Neuron (in vitro differentiated cells): ENCODE data around the gene GMDS.

Experiments
- H2AFZ ChIP-seq: one replicate; pipeline ENCODE4 v1.6.1; 2013; ENCODE audit warnings: low read depth, mild to moderate bottlenecking, inconsistent platforms, low read length, moderate library complexity
- H3K27me3 ChIP-seq: one replicate; pipeline ENCODE4 v1.6.1; 2013; ENCODE audit warnings: low read length; ENCODE audit not compliant: insufficient read depth
- H3K36me3 ChIP-seq: one replicate; pipeline ENCODE4 v1.6.1; 2013; ENCODE audit warnings: low read length; ENCODE audit not compliant: insufficient read depth
- H3K4me1 ChIP-seq: one replicate; pipeline ENCODE4 v1.6.1; 2013; ENCODE audit warnings: low read length; ENCODE audit not compliant: insufficient read depth
- H3K4me3 ChIP-seq: 2 replicates; pipeline ENCODE4 v1.5.1; 2013; ENCODE audit warnings: mild to moderate bottlenecking, low read length, moderate library complexity
- H3K9me3 ChIP-seq: one replicate; pipeline ENCODE4 v1.6.1; 2013; ENCODE audit warnings: low read length

GMDS gene

GRCh38 chr6:1708122-1708521, 537.3 kb downstream of the GMDS start:
- no peaks in the 10 kb centered on the region for H3K36me3 ChIP-seq
- H3K9me3 ChIP-seq = no peaks in the 10 kb centered on the region
- no peak overlapping the region for H2AFZ ChIP-seq
- no peak overlapping the region for H3K4me3 ChIP-seq
- H3K4me1 ChIP-seq = peaks cover 4% of the 10 kb centered on the region
- no peaks in the 10 kb centered on the region for H3K27me3 ChIP-seq

GRCh38 chr6:1705630-1706029, 539.8 kb downstream of the GMDS start:
- no peak overlapping the region for H2AFZ ChIP-seq
- H3K9me3 ChIP-seq = no peaks in the 10 kb centered on the region
- H3K4me1 ChIP-seq = peaks cover 4% of the 10 kb centered on the region
- no peaks in the 10 kb centered on the region for H3K36me3 ChIP-seq
- no peak overlapping the region for H3K4me3 ChIP-seq
- H3K27me3 ChIP-seq = no peaks in the 10 kb centered on the region

- no peaks in the 10 kb centered on the region for H3K9me3 ChIP-seq
- no peak overlapping the region for H2AFZ ChIP-seq
- H3K4me1 ChIP-seq = peaks cover 4% of the 10 kb centered on the region
- H3K4me3 ChIP-seq = no peak overlapping the region
- H3K36me3 ChIP-seq = no peaks in the 10 kb centered on the region
- H3K27me3 ChIP-seq = no peaks in the 10 kb centered on the region
Observed at GRCh38 chr6:1705183-1705582, 540.2 kb downstream of the GMDS start.

GRCh38 chr6:1704711-1705110, 540.7 kb downstream of the GMDS start:
- no peak overlapping the region for H2AFZ ChIP-seq
- H3K4me1 ChIP-seq = peaks cover 4% of the 10 kb centered on the region
- no peak overlapping the region for H3K4me3 ChIP-seq
- H3K36me3 ChIP-seq = no peaks in the 10 kb centered on the region
- H3K9me3 ChIP-seq = no peaks in the 10 kb centered on the region
- no peaks in the 10 kb centered on the region for H3K27me3 ChIP-seq

- Histone ChIP-seq H3K9me3 (no peaks in the 10 kb centered on the region), H3K4me3 (no peak overlapping the region), H3K27me3 (no peaks in the 10 kb centered on the region), H2AFZ (no peak overlapping the region), H3K4me1 (peaks cover 4% of the 10 kb centered on the region), H3K36me3 (no peaks in the 10 kb centered on the region)
Observed at GRCh38 chr6:1703923-1704322, 541.5 kb downstream of the GMDS start.

GRCh38 chr6:1703091-1703855, 542.1 kb downstream of the GMDS start:
- Histone ChIP-seq H2AFZ (no peak overlapping the region), H3K4me3 (no peak overlapping the region), H3K36me3 (no peaks in the 10 kb centered on the region), H3K27me3 (no peaks in the 10 kb centered on the region), H3K4me1 (peaks cover 4% of the 10 kb centered on the region), H3K9me3 (no peaks in the 10 kb centered on the region)

GRCh38 chr6:1702580-1703051, 542.8 kb downstream of the GMDS start:
- H3K27me3 ChIP-seq = no peaks in the 10 kb centered on the region
- H3K9me3 ChIP-seq = no peaks in the 10 kb centered on the region
- no peaks in the 10 kb centered on the region for H3K36me3 ChIP-seq
- no peak overlapping the region for H3K4me3 ChIP-seq
- H3K4me1 ChIP-seq = no peaks in the 10 kb centered on the region
- no peak overlapping the region for H2AFZ ChIP-seq

- H3K4me3 ChIP-seq = no peak overlapping the region
- no peaks in the 10 kb centered on the region for H3K36me3 ChIP-seq
- H2AFZ ChIP-seq = no peak overlapping the region
- no peaks in the 10 kb centered on the region for H3K27me3 ChIP-seq
- H3K4me1 ChIP-seq = no peaks in the 10 kb centered on the region
- no peaks in the 10 kb centered on the region for H3K9me3 ChIP-seq
Observed at GRCh38 chr6:1701668-1702353, 543.6 kb downstream of the GMDS start.

GRCh38 chr6:1700278-1700967, 545.0 kb downstream of the GMDS start:
- Histone ChIP-seq H2AFZ (no peak overlapping the region), H3K9me3 (no peaks in the 10 kb centered on the region), H3K36me3 (no peaks in the 10 kb centered on the region), H3K27me3 (no peaks in the 10 kb centered on the region), H3K4me1 (no peaks in the 10 kb centered on the region), H3K4me3 (no peak overlapping the region)

- no peaks in the 10 kb centered on the region for H3K4me1 ChIP-seq
- no peaks in the 10 kb centered on the region for H3K9me3 ChIP-seq
- no peak overlapping the region for H2AFZ ChIP-seq
- no peak overlapping the region for H3K4me3 ChIP-seq
- no peaks in the 10 kb centered on the region for H3K27me3 ChIP-seq
- H3K36me3 ChIP-seq = no peaks in the 10 kb centered on the region
Observed at GRCh38 chr6:1698527-1698926, 546.9 kb downstream of the GMDS start.

- Histone ChIP-seq H3K4me3 (no peak overlapping the region), H3K36me3 (no peaks in the 10 kb centered on the region), H3K27me3 (no peaks in the 10 kb centered on the region), H2AFZ (no peak overlapping the region), H3K9me3 (no peaks in the 10 kb centered on the region), H3K4me1 (no peaks in the 10 kb centered on the region)
Observed at GRCh38 chr6:1697688-1698351, 547.6 kb downstream of the GMDS start.

GRCh38 chr6:1696463-1696850, 548.9 kb downstream of the GMDS start:
- no peaks in the 10 kb centered on the region for H3K4me1 ChIP-seq
- no peaks in the 10 kb centered on the region for H3K27me3 ChIP-seq
- H3K9me3 ChIP-seq = no peaks in the 10 kb centered on the region
- no peaks in the 10 kb centered on the region for H3K36me3 ChIP-seq
- no peak overlapping the region for H3K4me3 ChIP-seq
- no peak overlapping the region for H2AFZ ChIP-seq
